ENCODE data around the gene TARBP2.

Gene TARBP2

GRCh38 chr12:53484686-53485575, 16.2 kb upstream of the TARBP2 start:
- no peaks in the 10 kb centered on the region for H3K9me3 ChIP-seq (ENCODE audit: control insufficient read depth, low read length)
- H3K27ac ChIP-seq (ENCODE audit: low read depth, low read length, severe bottlenecking) = no peak overlapping the region
- H3K36me3 ChIP-seq (ENCODE audit: control insufficient read depth, insufficient read depth, low read length) = peaks cover 70% of the 10 kb centered on the region
- H3K4me1 ChIP-seq (ENCODE audit: control insufficient read depth, insufficient read depth, low read length, poor library complexity, severe bottlenecking) = peaks cover 6% of the 10 kb centered on the region
- H3K4me3 ChIP-seq (ENCODE audit: extremely low read depth, insufficient read depth, low read length, poor library complexity, severe bottlenecking) = no peak overlapping the region
- 95 to 97% methylated on average over 7 of the region's 10 CpGs for WGBS, 2 experiments (ENCODE audit: insufficient coverage in 2 of 2)

- Histone ChIP-seq H3K4me3 (ENCODE audit: extremely low read depth, insufficient read depth, low read length, poor library complexity, severe bottlenecking) (no peak overlapping the region), H3K27ac (ENCODE audit: low read depth, low read length, severe bottlenecking) (no peak overlapping the region), H3K9me3 (ENCODE audit: control insufficient read depth, low read length) (no peaks in the 10 kb centered on the region), H3K4me1 (ENCODE audit: control insufficient read depth, insufficient read depth, low read length, poor library complexity, severe bottlenecking) (peaks cover 1% of the 10 kb centered on the region), H3K36me3 (ENCODE audit: control insufficient read depth, insufficient read depth, low read length) (peaks cover 57% of the 10 kb centered on the region)
- 98 to 100% methylated on average over 9 to 10 of the region's 10 CpGs for WGBS, 2 experiments (ENCODE audit: insufficient coverage in 2 of 2)
Measured at GRCh38 chr12:53485955-53486735, 14.9 kb upstream of the TARBP2 start.

- no peak overlapping the region for H3K27ac ChIP-seq (ENCODE audit: low read depth, low read length, severe bottlenecking)
- 95 to 97% methylated on average over 15 to 17 of the region's 17 CpGs for WGBS, 2 experiments (ENCODE audit: insufficient coverage in 2 of 2)
Measured at GRCh38 chr12:53486736-53487487, 14.2 kb upstream of the TARBP2 start.

GRCh38 chr12:53489242-53489864, 11.7 kb upstream of the TARBP2 start:
- H3K27ac ChIP-seq (ENCODE audit: low read depth, low read length, severe bottlenecking) = peak overlapping the region; percentile 29
- H3K36me3 ChIP-seq (ENCODE audit: control insufficient read depth, insufficient read depth, low read length) = peaks cover 26% of the 10 kb centered on the region
- 95 to 96% methylated on average over 3 to 4 of the region's 5 CpGs for WGBS, 2 experiments (ENCODE audit: insufficient coverage in 2 of 2)
- H3K4me1 ChIP-seq (ENCODE audit: control insufficient read depth, insufficient read depth, low read length, poor library complexity, severe bottlenecking) = peaks cover 16% of the 10 kb centered on the region
- H3K9me3 ChIP-seq (ENCODE audit: control insufficient read depth, low read length) = no peaks in the 10 kb centered on the region
- no peak overlapping the region for H3K4me3 ChIP-seq (ENCODE audit: extremely low read depth, insufficient read depth, low read length, poor library complexity, severe bottlenecking)

More at GRCh38 chr12:53486736-53487487, 14.2 kb upstream of the TARBP2 start:
- H3K4me1 ChIP-seq (ENCODE audit: control insufficient read depth, insufficient read depth, low read length, poor library complexity, severe bottlenecking) = no peaks in the 10 kb centered on the region
- no peaks in the 10 kb centered on the region for H3K9me3 ChIP-seq (ENCODE audit: control insufficient read depth, low read length)
- H3K4me3 ChIP-seq (ENCODE audit: extremely low read depth, insufficient read depth, low read length, poor library complexity, severe bottlenecking) = no peak overlapping the region
- peaks cover 50% of the 10 kb centered on the region for H3K36me3 ChIP-seq (ENCODE audit: control insufficient read depth, insufficient read depth, low read length)

- Histone ChIP-seq H3K4me1 (ENCODE audit: control insufficient read depth, insufficient read depth, low read length, poor library complexity, severe bottlenecking) (peaks cover 26% of the 10 kb centered on the region), H3K36me3 (ENCODE audit: control insufficient read depth, insufficient read depth, low read length) (peaks cover 11% of the 10 kb centered on the region), H3K4me3 (ENCODE audit: extremely low read depth, insufficient read depth, low read length, poor library complexity, severe bottlenecking) (peak overlapping the region; percentile 42), H3K27ac (ENCODE audit: low read depth, low read length, severe bottlenecking) (peak overlapping the region; percentile 89), H3K9me3 (ENCODE audit: control insufficient read depth, low read length) (no peaks in the 10 kb centered on the region)
- 83 to 98% methylated on average over 8 to 20 of the region's 20 CpGs for WGBS, 2 experiments (ENCODE audit: insufficient coverage in 2 of 2)
Measured at GRCh38 chr12:53492188-53492587, 8.9 kb upstream of the TARBP2 start.

GRCh38 chr12:53492830-53493609, 8.1 kb upstream of the TARBP2 start:
- peaks cover 26% of the 10 kb centered on the region for H3K4me1 ChIP-seq (ENCODE audit: control insufficient read depth, insufficient read depth, low read length, poor library complexity, severe bottlenecking)
- WGBS, 2 experiments (ENCODE audit: insufficient coverage in 2 of 2) = 2 to 3% methylated on average over 24 to 29 of the region's 52 CpGs
- H3K27ac ChIP-seq (ENCODE audit: low read depth, low read length, severe bottlenecking) = peak overlapping the region; percentile 89
- peak overlapping the region; percentile 42 for H3K4me3 ChIP-seq (ENCODE audit: extremely low read depth, insufficient read depth, low read length, poor library complexity, severe bottlenecking)
- H3K36me3 ChIP-seq (ENCODE audit: control insufficient read depth, insufficient read depth, low read length) = peaks cover 10% of the 10 kb centered on the region
- no peaks in the 10 kb centered on the region for H3K9me3 ChIP-seq (ENCODE audit: control insufficient read depth, low read length)

- Histone ChIP-seq H3K27ac (ENCODE audit: low read depth, low read length, severe bottlenecking) (peak overlapping the region; percentile 89), H3K4me1 (ENCODE audit: control insufficient read depth, insufficient read depth, low read length, poor library complexity, severe bottlenecking) (peaks cover 26% of the 10 kb centered on the region), H3K9me3 (ENCODE audit: control insufficient read depth, low read length) (no peaks in the 10 kb centered on the region), H3K4me3 (ENCODE audit: extremely low read depth, insufficient read depth, low read length, poor library complexity, severe bottlenecking) (peak overlapping the region; percentile 42), H3K36me3 (ENCODE audit: control insufficient read depth, insufficient read depth, low read length) (peaks cover 9% of the 10 kb centered on the region)
- 30 to 32% methylated on average over 2 to 8 of the region's 11 CpGs for WGBS, 2 experiments (ENCODE audit: insufficient coverage in 2 of 2)
Measured at GRCh38 chr12:53493610-53494391, 7.3 kb upstream of the TARBP2 start.

- Histone ChIP-seq H3K9me3 (ENCODE audit: control insufficient read depth, low read length) (no peaks in the 10 kb centered on the region), H3K4me3 (ENCODE audit: extremely low read depth, insufficient read depth, low read length, poor library complexity, severe bottlenecking) (no peak overlapping the region), H3K36me3 (ENCODE audit: control insufficient read depth, insufficient read depth, low read length) (peaks cover 9% of the 10 kb centered on the region), H3K4me1 (ENCODE audit: control insufficient read depth, insufficient read depth, low read length, poor library complexity, severe bottlenecking) (peaks cover 30% of the 10 kb centered on the region), H3K27ac (ENCODE audit: low read depth, low read length, severe bottlenecking) (peak overlapping the region; percentile 24)
- WGBS, 2 experiments (ENCODE audit: insufficient coverage in 2 of 2) = 100% methylated on average over 1 of the region's 5 CpGs; no CpG with 5 or more reads in 1 of the 2 experiments
Measured at GRCh38 chr12:53495903-53496751, 5.0 kb upstream of the TARBP2 start.

- H3K36me3 ChIP-seq (ENCODE audit: control insufficient read depth, insufficient read depth, low read length) = peaks cover 9% of the 10 kb centered on the region
- peaks cover 33% of the 10 kb centered on the region for H3K4me1 ChIP-seq (ENCODE audit: control insufficient read depth, insufficient read depth, low read length, poor library complexity, severe bottlenecking)
- WGBS, 2 experiments (ENCODE audit: insufficient coverage in 2 of 2) = no CpG with 5 or more reads among the region's 1 CpG
- no peak overlapping the region for H3K4me3 ChIP-seq (ENCODE audit: extremely low read depth, insufficient read depth, low read length, poor library complexity, severe bottlenecking)
- H3K27ac ChIP-seq (ENCODE audit: low read depth, low read length, severe bottlenecking) = no peak overlapping the region
- H3K9me3 ChIP-seq (ENCODE audit: control insufficient read depth, low read length) = no peaks in the 10 kb centered on the region
Measured at GRCh38 chr12:53496752-53497032, 4.4 kb upstream of the TARBP2 start.

Data from mesodermal cell (in vitro differentiated cells).